GM19438 (cell line): Measurements from ENCODE around the gene WBP1L.
"Not testable (repeated sequence)": the region's sequence is repeated elsewhere in the genome, so short reads cannot be mapped to it uniquely, and the experiment has no call there.

Experiments
- ATAC-seq: cut with Tn5 transposase; IDR thresholded peaks from one replicate; pipeline ENCODE4 v1.9.1; 2021; ENCODE audit warnings: low read depth; ENCODE audit not compliant: unreplicated experiment

The WBP1L gene

DNA sequence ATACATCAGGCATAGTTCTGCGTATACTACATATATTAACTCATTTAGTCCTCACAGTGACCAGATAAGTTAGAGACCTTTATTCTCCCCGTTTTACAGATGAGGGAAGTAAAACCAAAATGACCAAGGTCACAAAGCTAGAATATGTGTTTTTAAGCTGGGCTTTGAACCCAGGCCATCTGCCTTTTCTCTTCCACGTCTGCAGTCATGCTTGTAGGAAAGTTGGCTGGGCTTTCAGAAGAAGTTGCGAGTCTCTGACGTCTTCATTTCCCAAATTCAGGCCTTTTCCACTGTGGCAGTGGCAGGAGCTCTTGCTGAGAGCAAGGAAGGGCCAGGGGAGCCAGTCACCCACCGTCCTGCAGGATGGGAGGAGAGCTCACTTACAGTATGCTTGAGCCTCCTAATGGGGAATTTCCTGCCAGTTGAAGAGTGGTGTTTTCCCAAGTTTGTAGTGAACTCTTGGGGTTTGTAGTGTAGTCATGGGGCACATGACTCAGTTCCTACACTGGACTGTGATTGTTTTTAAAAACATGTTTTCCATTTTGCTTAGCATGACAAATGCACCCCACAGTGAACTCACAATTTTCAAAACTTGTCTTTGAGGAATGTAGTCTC is 59.3 kb downstream of the WBP1L start:
- ATAC-seq = no peak

DNA sequence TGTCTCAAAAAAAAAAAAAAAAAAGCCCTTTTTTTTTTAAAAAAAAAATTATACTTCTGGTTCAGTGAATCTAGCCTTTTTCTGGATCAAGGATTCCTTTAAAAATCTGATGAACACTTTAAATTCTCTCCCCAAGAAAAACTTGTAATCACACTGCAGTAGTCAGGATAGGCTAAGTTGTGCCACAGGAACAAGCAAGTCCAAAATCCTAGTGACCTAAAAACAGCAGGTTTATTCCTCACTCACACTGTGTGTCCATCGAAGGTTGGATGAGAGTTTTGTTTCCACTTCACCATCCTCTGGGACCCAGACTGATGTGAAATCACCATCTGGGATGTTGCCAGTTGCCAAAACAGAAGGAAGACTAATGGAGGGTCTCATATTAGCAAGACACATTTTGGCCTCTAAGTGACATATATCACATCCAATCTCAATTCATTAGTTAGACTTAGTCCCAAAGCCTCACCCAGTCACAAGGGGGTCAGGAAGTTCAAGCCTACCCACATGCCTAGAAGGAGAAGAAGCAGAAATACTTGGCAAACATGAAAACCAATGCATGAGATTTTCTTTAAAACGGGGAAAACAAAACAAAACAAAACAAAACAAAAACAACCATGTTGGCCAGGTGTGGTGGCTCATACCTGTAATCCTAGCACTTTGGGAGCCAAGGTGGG is 60.8 kb downstream of the WBP1L start:
- no peak for ATAC-seq

DNA sequence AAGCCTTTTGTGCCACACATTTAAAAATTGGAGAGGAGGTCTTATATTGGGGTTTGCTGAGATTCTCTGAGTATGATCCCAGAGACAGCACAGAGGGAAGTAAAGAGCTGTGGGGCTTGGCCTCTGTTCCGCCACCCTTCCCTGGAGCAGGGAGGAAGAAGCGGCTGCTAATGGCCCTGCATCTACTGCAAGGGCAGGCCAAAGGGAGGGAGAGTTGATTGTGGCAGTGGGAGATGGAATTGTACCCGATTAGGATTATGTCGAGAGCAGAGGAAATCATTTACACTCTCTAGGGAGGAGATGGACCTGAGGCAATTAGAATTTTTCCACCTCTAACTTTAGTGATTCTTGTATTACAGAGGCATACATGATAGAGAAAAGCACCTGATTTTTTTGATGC is 64.6 kb downstream of the WBP1L start:
- ATAC-seq = no peak

DNA sequence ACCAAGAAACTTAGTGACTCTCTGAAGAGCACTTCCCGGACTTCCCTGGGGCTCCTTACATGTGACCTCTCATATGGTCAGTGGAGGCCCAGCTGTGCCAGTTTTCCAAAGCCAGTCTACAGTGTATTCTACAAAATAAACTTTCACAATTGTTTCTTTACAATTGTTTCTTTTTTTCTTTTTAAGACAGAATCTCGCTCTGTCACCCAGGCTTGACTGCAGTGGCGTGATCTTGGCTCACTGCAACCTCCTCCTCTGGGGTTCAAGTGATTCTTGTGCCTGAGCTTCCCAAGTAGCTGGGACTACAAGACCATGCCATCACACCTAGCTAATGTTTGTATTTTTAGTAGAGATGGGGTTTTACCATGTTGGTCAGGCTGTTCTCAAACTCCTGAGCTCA is 67.6 kb downstream of the WBP1L start:
- no peak for ATAC-seq

DNA sequence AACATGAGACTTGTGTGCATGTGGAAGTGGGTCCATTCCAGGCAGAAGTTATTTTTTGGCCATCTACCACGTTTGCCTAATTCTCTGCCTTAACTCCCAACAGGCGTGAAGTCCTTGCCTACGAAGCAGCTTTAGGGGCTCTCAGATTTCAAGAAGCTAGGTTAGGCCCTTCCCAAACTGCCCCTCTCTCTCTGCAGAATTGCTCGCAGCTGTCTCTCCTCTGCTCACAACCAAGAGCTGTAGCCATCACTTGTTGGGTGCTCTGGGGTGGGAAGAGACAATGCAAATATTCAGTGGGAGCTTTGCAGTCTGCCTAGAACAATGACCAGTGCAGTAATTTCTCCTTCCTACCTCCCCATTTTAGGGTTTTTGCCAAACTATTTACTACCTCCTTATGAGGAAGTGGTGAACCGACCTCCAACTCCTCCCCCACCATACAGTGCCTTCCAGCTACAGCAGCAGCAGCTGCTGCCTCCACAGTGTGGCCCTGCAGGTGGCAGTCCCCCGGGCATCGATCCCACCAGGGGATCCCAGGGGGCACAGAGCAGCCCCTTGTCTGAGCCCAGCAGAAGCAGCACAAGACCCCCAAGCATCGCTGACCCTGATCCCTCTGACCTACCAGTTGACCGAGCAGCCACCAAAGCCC is 68.6 kb downstream of the WBP1L start:
- no peak for ATAC-seq

DNA sequence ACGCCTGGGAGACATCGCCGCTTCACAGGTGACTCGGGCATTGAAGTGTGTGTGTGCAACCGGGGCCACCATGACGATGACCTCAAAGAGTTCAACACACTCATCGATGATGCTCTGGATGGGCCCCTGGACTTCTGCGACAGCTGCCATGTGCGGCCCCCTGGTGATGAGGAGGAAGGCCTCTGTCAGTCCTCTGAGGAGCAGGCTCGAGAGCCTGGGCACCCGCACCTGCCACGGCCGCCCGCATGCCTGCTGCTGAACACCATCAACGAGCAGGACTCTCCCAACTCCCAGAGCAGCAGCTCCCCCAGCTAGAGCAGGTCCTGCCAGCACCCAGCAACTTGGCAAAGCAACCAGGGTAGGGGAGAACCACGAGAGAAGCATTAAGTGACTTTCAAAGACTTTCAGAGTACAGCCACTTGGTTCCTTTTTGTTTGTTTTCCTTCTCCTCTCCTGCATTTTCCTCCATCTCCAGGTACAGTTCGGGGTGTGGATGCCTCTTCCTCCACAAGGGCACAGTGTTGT is 69.3 kb downstream of the WBP1L start:
- ATAC-seq = no peak

DNA sequence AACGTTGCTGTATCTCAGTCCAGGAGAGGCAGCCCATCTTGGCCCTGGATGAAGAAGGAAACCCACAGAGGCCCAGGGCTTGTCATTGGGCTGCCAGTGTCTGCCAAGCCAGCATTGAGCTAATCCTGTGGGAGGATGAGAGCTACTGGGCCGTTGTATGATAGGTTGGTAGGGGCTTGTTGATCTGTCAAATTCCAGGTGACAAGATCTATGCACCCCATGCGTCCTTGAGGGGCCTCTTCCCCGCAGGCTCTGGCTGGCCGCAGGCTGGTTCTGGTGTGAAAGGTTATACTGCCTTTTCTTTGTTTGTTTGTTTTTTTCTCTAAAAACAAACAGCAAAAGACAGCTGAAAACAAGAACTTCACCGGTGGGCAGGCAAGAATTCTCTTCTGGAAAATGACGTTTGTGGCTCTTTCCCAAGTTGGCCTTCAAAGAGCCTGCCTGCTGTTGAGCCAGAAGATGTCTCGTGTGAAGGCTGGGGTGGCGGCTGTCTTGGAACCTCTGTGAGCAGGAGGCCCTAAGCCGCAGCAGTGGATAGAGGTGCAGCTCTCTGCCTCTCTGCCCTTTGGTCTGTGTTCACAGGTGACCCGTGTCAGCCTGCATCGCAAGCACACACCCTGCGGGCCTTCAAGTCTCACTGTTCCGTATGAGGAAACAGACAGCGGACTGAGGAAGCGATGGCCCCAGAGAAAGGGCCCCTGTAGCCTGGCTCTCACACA is 70.1 kb downstream of the WBP1L start:
- ATAC-seq = no peak

DNA sequence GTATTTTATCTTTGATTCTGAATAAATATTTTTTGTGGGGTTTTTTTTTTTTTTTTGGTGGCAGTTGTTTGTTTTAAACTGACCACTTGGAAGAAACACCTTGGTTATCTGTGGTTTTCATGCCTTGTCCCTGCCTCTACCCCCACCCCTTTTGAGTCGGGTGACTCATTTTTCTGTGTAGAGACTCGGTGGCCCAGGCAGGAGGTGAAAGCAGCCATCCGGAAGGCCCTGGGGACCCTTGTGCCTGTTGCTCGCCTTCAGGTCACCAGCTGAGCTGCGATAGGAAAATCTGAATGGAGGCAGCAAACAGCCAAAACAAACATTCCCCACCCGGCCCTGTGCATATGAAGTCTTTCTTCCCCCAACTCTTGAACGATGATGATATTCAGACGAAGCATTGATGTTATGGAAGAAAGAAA is 70.7 kb downstream of the WBP1L start:
- no peak for ATAC-seq

DNA sequence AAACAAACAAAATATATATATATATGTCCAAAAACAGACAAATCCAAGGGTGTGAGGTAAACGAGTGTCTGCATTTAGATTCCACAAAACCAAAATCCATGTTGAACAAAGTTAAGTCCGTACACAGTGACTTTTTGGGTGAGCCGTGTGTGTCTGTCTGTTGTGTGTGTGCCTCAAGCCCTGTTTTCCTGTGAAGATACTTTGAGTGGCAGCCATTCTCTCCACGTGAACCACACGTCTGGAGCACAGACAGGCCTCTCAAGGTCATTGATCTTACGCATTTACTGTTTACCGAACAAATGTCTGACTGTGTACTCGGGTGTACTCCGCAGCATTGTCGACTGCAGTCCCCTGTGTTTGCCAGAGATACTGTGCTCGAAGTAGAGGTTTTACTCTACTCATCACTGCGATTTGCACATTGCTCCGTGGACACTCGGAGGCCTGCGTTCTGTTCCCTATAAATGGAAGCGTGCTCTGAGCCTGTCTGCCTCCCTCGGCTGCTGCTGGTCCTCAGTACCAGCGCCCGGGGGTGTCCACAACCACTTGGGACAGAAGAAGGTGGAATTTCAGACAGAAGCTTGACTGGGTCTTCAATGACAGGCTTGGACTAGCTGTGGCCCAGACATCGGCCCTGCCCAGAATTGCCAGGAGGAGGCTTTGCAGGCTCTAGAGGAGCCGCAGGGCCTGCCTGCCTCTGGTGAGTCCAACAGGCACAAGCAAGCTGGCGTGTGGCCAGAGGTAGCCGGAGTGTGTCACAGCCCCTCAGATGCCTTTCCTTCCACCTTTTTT is 71.3 kb downstream of the WBP1L start:
- no peak for ATAC-seq

DNA sequence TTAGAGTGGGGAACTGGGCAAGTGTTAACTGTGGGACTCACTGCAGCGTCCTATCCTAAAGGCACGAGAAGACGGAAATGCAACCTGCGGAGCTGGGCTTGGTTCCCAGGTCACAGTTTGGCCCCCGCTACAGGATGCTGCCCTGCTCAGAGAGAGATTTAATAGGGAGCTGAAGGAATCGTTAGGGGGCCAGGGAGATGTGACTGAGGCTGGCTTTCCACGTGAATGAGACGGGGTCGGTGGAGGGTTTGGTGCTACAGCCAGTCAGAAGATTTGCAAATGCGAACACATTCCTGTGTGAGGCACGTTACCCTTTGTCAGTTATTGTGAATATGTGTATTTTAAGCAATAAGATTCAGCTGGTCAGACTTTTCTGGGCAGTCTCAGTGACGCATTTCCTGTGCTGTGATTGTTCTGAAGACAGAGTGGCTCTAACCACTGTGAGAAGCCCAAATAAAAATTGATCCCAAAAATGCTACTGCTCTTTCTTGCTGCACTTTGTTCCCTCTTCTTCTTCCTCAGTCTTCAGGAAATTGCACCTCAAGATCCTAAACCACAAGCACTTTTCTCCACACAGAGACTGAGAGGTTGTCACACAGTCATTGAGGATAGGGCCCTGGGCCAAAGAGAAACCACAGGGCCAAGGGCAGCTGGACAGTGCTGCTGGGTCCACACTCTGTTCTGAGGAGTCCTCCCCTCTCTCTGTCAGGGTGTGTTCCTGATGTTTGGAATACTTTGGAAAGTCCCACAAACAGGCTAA is 72.2 kb downstream of the WBP1L start:
- ATAC-seq = no peak

DNA sequence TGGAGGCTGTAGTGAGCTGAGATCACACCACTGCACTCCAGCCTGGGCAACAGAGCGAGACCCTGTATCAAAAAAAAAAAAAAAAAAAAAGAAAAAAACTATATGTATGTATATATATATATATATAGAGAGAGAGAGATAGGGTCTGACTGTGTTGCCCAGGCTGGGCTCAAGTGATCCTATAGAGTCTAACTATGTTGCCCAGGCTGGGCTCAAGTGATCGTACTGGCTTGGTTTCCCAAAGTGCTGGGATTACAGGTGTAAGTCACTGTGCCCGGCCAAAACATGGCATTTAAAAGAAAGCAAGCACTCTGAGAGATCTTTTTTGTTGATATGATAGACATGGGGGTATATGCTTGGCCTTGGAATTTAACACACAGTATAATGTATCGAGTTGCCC is 73.4 kb downstream of the WBP1L start:
- no peak for ATAC-seq

DNA sequence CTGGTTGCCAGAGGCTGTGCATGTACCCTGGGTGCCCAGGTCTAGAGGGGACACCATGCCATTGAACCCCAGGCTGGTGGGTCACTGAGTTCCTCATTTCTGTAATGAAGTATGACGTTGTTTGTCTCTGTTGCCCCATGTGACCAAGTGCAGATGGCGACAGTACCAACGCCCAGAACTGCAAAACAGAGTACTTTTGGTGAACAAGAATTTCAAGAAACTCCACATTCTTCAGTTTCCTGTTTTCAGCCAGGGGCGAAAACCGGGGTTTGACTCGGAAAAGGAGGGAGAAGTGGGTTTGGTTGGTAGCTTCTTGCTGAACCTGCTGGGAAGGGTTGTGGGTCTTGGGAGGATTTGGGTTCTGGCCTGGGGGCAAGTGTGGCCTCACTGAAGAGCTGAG is 75.3 kb downstream of the WBP1L start:
- no peak for ATAC-seq

DNA sequence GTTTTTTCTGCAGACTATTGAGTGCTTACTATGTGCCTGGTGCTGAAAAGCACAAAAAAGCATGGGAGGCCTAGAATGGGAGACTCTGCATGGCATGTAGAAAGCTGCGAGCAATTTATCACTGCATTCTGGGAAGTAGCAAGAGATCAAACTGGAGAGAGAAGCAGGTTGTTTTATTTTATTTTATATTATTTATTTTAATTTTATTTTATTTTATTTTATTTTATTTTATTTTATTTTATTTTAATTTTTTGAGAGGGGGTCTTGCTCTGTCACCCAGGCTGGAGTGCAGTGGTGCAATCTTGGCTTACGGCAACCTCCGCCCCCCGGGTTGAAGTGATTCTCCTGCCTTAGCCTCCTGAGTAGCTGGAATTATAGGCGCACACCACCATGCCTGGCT is 76.3 kb downstream of the WBP1L start:
- not testable (repeated sequence) for ATAC-seq

DNA sequence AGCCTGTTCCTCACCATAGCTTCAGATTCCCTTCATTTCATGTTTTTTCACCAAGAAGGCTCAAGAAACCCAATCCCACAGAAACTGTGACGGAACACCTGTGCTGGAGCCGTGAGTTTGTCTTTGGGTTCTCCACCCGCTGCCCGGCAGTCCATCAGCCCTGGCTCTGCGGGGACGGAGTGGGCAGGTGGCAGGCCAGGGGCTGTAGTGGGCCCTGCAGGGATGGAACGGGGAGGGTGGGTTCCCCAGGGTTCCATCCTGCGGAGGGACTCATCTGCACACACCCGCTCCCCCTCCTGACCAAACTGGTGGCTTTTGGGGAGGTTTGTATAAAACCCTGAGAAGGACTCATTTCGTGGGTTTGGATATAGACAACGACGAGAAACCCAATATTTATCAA is 78.5 kb downstream of the WBP1L start:
- no peak for ATAC-seq

DNA sequence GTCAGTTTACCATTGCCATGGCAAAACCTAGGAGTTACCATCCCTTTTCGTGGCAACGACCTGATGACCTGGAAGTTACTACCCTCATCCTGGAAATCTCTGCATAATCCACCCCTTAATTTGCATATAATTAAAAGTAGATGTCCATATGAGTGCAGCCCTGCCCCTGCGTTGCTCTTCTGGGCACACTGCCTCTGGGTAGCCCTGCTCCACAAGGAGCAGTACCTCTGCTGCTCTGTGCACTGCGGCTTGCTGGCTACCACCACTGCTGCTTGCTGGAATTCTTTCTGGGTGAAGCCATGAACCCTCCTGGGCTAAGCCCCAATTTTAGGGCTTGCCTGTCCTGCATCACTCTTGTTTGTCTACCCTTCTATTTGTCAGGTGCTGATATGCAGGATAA is 80.9 kb downstream of the WBP1L start:
- no peak for ATAC-seq

DNA sequence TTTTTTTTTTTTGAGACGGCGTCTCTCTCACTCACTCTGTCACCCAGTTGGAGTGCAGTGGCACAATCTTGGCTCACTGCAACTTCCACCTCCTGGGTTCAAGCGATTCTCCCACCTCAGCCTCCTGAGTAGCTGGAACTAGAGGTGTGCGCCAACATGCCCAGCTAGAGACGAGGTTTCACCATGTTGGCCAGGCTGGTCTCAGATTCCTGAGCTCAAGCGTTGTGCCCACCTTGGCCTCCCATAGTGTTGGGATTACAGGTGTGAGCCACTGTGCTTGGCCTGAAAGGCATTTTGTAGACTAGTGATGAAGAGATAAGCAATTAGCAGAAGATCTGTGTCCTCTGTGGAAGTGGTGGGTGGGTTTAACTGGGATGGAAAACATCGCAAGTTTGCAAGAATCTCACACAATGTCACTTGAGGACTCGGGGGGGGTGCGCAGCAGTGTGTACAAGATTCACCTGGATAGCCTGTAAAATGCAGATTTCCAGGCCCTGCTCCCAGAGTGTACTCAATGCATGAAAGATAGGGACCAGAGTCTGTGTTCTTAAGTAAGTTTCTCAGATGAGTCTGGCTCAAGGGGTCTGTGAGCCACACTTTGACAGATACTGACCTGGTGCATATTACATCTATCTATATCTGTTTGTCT is 82.5 kb downstream of the WBP1L start:
- no peak for ATAC-seq

DNA sequence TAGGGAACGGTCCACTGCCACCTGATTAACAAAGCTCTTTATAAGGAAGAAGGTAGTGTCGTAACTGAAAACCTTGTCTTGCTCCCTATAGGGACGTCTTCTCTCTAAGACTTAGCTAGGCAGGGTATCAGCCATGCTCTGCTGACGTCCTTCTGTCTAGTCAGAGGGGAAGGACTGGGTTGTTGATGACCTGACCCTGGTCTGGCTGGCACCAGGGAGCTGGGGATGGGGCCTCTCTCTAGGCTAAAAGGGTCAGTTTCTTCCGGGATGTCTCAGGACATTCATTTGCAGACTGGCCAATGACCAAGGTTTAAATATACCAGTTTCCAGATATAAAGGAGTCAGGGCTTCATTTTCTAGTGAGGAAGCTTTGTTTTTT is 83.8 kb downstream of the WBP1L start:
- ATAC-seq = no peak

DNA sequence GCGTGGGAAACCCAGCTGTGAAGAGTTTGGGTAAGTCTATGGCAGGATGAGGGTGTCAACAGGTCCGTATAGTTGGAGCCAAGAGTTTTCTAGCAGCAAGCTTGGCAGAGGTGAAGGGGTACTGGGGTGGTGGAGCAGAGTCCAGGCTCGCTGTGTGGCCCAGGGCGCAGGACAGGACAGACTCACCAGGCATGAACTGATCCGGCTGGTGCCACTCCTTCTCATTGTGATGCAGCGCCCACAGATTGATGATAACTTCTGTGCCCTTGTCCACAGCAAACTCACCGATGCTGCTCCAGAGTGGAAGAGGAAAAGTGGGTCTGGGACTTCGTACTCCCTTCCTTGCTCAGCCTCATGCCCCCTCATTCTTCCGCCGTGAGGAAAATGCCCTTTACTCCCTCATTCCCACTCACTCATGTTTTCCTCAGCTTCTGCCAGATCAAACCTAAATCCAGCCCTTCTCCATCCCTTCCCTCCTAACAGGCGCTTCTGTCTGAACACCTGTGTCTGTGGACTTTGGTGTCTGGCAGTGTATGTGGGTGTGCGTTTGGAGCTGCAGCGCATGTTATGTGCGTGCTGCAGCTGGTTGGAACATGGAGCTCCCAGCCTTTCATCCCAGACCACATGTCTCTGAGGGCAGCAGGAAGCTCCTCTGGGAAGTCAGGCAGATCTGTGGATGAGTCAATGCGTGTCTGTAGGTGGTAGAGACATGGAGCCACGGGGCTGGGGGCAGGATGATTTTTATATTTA is 87.7 kb downstream of the WBP1L start:
- ATAC-seq = no peak

DNA sequence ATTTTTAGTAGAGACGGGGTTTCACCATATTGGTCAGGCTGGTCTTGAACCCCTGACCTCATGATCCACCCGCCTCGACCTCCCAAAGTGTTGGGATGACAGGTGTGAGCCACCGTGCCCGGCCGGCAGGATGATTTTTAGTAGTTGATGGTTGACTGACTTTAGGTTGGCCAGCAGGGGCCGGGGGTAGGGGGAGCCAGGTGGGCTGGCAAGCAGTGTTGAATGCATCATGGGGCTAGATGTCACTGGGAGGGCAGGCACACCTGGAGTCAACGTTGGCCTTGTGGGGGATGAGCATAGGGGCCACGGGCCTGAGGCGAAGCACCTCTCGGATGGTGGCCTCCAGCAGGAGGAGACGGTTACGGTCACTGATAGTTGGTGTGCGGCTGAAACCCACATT is 88.5 kb downstream of the WBP1L start:
- no peak for ATAC-seq
